MM.1S (cell line): ENCODE data around the gene OLIG1.

Experiments used
- CTCF ChIP-seq: fragments of 300-600 bp; sonication (generic); IDR thresholded peaks from 2 replicates; pipeline ENCODE4 v1.5.1; 2016; ENCODE audit warnings: antibody characterized with exemption, low read length, mixed read lengths
- EZH2phosphoT487 ChIP-seq: fragments of 300-600 bp; sonication (generic); IDR thresholded peaks from 2 replicates; pipeline ENCODE4 v1.6.1; 2018; ENCODE audit warnings: antibody characterized with exemption, low read length

GRCh38 chr21:33109574-33110339 is 39.8 kb downstream of the OLIG1 start:
- no peak for TF ChIP-seq EZH2phosphoT487
- no peak for TF ChIP-seq CTCF
